ENCODE measurements around the gene CPSF2.

CPSF2 gene

GRCh38 chr14:92105073-92105892 lies 16.5 kb upstream of the CPSF2 start:
- no peak for DNase-seq (ENCODE audit: low read depth, low spot score)
- TF ChIP-seq, protein P1, sequence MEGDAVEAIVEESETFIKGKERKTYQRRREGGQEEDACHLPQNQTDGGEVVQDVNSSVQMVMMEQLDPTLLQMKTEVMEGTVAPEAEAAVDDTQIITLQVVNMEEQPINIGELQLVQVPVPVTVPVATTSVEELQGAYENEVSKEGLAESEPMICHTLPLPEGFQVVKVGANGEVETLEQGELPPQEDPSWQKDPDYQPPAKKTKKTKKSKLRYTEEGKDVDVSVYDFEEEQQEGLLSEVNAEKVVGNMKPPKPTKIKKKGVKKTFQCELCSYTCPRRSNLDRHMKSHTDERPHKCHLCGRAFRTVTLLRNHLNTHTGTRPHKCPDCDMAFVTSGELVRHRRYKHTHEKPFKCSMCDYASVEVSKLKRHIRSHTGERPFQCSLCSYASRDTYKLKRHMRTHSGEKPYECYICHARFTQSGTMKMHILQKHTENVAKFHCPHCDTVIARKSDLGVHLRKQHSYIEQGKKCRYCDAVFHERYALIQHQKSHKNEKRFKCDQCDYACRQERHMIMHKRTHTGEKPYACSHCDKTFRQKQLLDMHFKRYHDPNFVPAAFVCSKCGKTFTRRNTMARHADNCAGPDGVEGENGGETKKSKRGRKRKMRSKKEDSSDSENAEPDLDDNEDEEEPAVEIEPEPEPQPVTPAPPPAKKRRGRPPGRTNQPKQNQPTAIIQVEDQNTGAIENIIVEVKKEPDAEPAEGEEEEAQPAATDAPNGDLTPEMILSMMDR (IDR thresholded peaks at IDR 0.05; ENCODE audit: insufficient read depth, low read length, missing control alignments) = no peak
- CTCF ChIA-PET = interaction anchor here (1.0 to 4.7 kb wide), 14 partner anchors 7 to 585 kb away, joined by 3 to 164 read pairs (median 4); partner anchors contain the start of genes CPSF2, NDUFB1 and TRIP11

GRCh38 chr14:92105893-92106142 lies 16.0 kb upstream of the CPSF2 start:
- DNase-seq (ENCODE audit: low read depth, low spot score) = no peak
- H3K4me3 ChIP-seq (ENCODE audit: low read depth, low read length) = peak overlapping the region; percentile 89
- ChIA-PET POLR2A (interaction anchor here (1.3 to 2.4 kb wide), 4 partner anchors 13 to 540 kb away, joined by 5 to 14 read pairs (median 10); partner anchors contain the start of genes CPSF2, NDUFB1 and TRIP11), CTCF (interaction anchor here (0.8 to 4.7 kb wide), 19 partner anchors 8 to 705 kb away, joined by 3 to 164 read pairs (median 4); partner anchors contain the start of genes CPSF2, NDUFB1 and TRIP11)
- TF ChIP-seq, protein P1 (IDR thresholded peaks at IDR 0.05; ENCODE audit: insufficient read depth, low read length, missing control alignments) = no peak

More at GRCh38 chr14:92105073-92105892, 16.5 kb upstream of the CPSF2 start:
- POLR2A ChIA-PET = interaction anchor here (1.3 to 2.4 kb wide), 3 partner anchors 14 to 65 kb away, joined by 7 to 14 read pairs (median 14); partner anchors contain the start of genes CPSF2, NDUFB1 and TRIP11
- peak overlapping the region; percentile 89 for H3K4me3 ChIP-seq (ENCODE audit: low read depth, low read length)

DNA sequence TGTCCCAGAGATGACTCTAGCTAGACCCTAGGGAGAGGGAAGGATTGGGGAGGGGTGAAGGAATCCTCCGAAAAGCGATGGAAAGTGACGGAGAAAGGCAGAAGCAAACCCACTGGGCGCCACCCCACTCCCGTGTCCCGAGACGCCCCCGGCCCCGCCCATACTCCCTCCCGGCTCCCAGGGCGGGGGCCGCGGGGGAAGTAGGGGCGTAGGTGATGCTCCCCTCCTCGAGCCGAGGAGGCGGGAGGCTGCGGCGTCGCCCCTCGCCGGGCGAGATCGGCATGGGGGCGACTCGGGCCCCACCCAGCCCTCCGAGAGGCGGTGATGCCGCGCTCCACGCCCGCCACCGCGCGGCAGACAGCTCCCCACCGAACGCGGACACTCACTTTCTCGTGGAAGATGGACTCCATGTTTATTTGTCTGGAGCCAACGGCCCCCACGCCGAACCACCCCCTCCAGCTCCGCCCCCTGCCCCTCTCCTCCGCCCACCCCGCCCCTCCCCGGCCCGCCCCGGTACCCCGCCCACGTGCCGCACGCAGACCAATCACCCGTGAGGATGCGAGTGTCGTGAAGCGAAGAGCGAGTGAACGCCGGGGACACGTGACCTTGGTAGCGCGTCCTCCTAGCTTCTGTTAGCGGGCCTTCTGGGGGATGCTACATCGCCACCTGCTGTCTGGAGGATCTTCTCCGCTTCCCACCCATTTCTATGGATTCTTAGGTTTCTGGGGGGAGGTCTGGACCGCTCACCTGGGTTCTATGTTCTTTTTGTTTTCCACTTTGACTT lies 15.4 kb upstream of the CPSF2 start, which contains the start of gene ATXN3:
Gene ATXN3, minus strand, starts transcription at position 440 of the 784 bp plus-strand sequence. Its CDS starts 30 bp downstream, at position 410.
- TF ChIP-seq, protein P1 (IDR thresholded peaks at IDR 0.05; ENCODE audit: insufficient read depth, low read length, missing control alignments) = peak; percentile 91
- CTCF ChIA-PET = interaction anchor here (0.7 to 4.7 kb wide), 37 partner anchors 8 to 1007 kb away, joined by 3 to 164 read pairs (median 4); partner anchors contain the start of genes CPSF2, NDUFB1 and TRIP11
- peak; percentile 90 for DNase-seq (ENCODE audit: low read depth, low spot score)
- peak within 1 kb of the TSS; percentile 89 for H3K4me3 ChIP-seq (ENCODE audit: low read depth, low read length)
- POLR2A ChIA-PET = interaction anchor here (0.6 to 2.4 kb wide), 6 partner anchors 9 to 539 kb away, joined by 4 to 14 read pairs (median 6); partner anchors contain the start of genes CPSF2, NDUFB1 and TRIP11

DNA sequence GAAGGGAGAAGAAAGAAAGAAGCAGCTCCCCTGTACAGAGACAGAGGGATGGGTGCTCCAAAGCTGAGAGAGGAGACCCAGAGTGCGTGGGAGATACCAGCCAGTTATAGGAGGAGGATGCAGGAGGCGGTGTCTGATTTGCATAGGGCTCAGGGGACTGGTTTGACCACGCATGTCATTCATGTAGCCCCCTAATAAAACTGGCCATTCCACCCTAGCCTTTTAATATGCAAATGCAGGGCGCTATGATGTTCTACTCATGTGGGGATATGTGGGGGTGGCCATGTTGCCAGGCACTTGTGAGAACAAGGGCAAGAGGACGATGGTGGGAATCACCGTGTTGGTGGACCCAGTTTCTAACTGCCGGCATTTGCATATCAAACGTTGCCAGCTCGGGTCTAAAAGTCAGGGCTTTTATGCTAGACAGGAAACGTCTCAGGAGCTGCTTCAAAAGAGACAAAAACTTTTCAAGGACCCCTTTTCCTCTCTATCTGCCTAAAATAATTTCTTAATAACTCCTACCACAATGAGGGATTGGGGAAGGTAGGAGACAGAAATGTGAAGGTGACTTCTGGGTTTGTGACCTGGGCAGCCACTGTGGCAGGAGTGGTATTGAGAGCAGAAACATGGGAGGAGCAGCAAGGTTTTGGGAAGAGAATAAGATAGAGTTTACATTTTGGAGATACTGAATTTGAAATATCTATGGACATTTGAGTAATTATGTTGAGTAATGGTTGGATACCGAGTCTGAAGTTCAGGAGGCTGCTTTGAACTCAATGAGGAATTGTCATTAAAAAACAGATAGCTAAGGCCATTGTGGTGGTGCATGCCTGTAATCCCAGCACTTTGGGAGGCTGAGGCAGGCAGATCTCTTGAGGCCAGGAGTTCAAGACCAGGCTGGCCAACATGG lies 13.2 kb upstream of the CPSF2 start:
- POLR2A ChIA-PET = no interaction called here
- TF ChIP-seq, protein P1 (IDR thresholded peaks at IDR 0.05; ENCODE audit: insufficient read depth, low read length, missing control alignments) = no peak
- CTCF ChIA-PET = interaction anchor here (0.8 to 4.7 kb wide), 6 partner anchors 10 to 46 kb away, joined by 3 to 164 read pairs (median 4); partner anchors contain the start of genes CPSF2 and NDUFB1
- DNase-seq (ENCODE audit: low read depth, low spot score) = no peak
- no peak overlapping the region for H3K4me3 ChIP-seq (ENCODE audit: low read depth, low read length)

DNA sequence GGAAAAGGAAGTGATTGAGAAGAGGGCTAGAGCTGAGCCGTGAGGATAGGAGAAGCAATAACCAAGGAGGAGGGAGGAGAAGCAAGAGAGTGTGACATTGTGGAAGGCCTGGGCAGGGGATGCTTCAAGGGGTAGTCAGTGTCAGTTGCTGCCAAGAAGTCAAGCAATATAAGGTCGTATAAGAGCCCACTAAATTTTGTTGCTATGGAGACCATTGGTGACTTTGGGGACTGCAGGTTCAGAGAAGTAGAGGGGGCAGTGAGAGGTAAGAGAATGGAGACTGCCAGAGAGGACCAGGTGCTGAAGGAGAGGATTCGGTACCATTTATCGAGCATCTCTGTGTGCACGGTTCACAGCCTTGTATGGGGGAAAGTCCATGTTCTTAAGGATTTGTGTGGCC lies 12.3 kb upstream of the CPSF2 start:
- TF ChIP-seq, protein P1 (IDR thresholded peaks at IDR 0.05; ENCODE audit: insufficient read depth, low read length, missing control alignments) = no peak
- CTCF ChIA-PET = interaction anchor here (0.8 to 4.7 kb wide), 3 partner anchors 11 to 575 kb away, joined by 3 to 164 read pairs (median 4); partner anchors contain the start of genes CPSF2 and NDUFB1
- POLR2A ChIA-PET = interaction anchor here (0.7 kb wide), 1 partner anchor 12 kb away, joined by 5 read pairs; the partner anchor contains the start of gene NDUFB1
- DNase-seq (ENCODE audit: low read depth, low spot score) = no peak
- no peak overlapping the region for H3K4me3 ChIP-seq (ENCODE audit: low read depth, low read length)
